Breast epithelium (tissue), 4 donors: ENCODE data around the gene APOBR. TPM values are rescaled to one million over a fixed set of nuclear protein-coding genes. Genes with fewer than 3 reads are reported as not detected.
"Not testable (repeated sequence)": the region's sequence is repeated elsewhere in the genome, so short reads cannot be mapped to it uniquely, and the experiment has no call there.

Experiments used
- DNase-seq, 2 donors: peaks; one replicate each; pipeline ENCODE4 v3.0.0-alpha.2; 2019; ENCODE audit warnings: low spot score in 2 of 2
- H3K27ac ChIP-seq, 2 donors: fragments of 200-600 bp; sonication (generic) in 1 of 2; one replicate each; pipeline ENCODE4 v1.5.1; 2016 to 2019; ENCODE audit warnings: mild to moderate bottlenecking in 1 of 2
- H3K27me3 ChIP-seq, 2 donors: fragments of 200-600 bp; sonication (generic) in 1 of 2; one replicate each; pipeline versions ENCODE4 v1.5.1 to v1.6.0; 2017 to 2019; ENCODE audit warnings: control low read depth in 1 of 2, mild to moderate bottlenecking in 1 of 2
- H3K36me3 ChIP-seq: fragments of 200-600 bp; one replicate; pipeline ENCODE4 v1.5.1; 2019
- H3K4me1 ChIP-seq, 2 donors: fragments of 200-600 bp; sonication (generic); one replicate each; pipeline ENCODE4 v1.5.1; 2016 to 2019; ENCODE audit warnings: control low read depth in 1 of 2
- H3K4me3 ChIP-seq, 3 donors: fragments of 200-600 bp; sonication (generic); 1 replicate in 2 of 3; 2 replicates in 1 of 3; pipeline ENCODE4 v1.5.1; 2016 to 2019; ENCODE audit warnings: mild to moderate bottlenecking in 3 of 3, moderate library complexity in 2 of 3
- H3K9me3 ChIP-seq, 2 donors: fragments of 200-600 bp; sonication (generic) in 1 of 2; one replicate each; pipeline ENCODE4 v1.5.1; 2016 to 2019; ENCODE audit warnings: control low read depth in 1 of 2
- CTCF ChIP-seq, 3 donors: fragments of 450-650 bp; IDR thresholded peaks; one replicate each; pipeline ENCODE4 v1.5.1; 2016 to 2017; ENCODE audit warnings: antibody characterized with exemption in 3 of 3, mild to moderate bottlenecking in 3 of 3, moderate library complexity in 3 of 3
- POLR2A ChIP-seq: fragments of 450-650 bp; IDR thresholded peaks from one replicate; pipeline ENCODE4 v1.6.1; 2016; ENCODE audit warnings: antibody characterized with exemption, mild to moderate bottlenecking, moderate library complexity
- POLR2AphosphoS5 ChIP-seq, 3 donors: sonication (generic); formaldehyde crosslinking; IDR thresholded peaks; one replicate each; pipeline ENCODE4 v1.6.1; 2017; ENCODE audit warnings: antibody characterized with exemption in 3 of 3
- intact Hi-C: fragments of 100-400 bp; cut with DNase I; formaldehyde crosslinking; loops from one replicate; pipeline ENCODE4 v1.15.1; 2023; ENCODE audit warnings: low total_unique reads
- total RNA-seq, 3 donors: library from RNA; depleted of rRNA; stranded (reverse); fragments of >200 nt; gene quantifications; one replicate each; pipeline ENCODE4 v1.1.0, GENCODE V29; 2016

Gene APOBR
- total RNA-seq, 3 donors from 2014 or later: 0.66 to 3.1 (median 2.9) TPM

GRCh38 chr16:28498666-28499381 is 4.4 kb downstream of the APOBR start:
- TF ChIP-seq POLR2A (no peak), CTCF (IDR thresholded peaks at IDR 0.05) (no peak), POLR2AphosphoS5 (IDR thresholded peaks at IDR 0.05) (no peak)
- Histone ChIP-seq H3K4me3 (no peak overlapping the region), H3K27me3 (no peaks in the 10 kb centered on the region), H3K36me3 (no peaks in the 10 kb centered on the region), H3K9me3 (no peaks in the 10 kb centered on the region), H3K27ac (no peak overlapping the region), H3K4me1 (no peaks in the 10 kb centered on the region)
- no peak for DNase-seq
- intact Hi-C loops: loop anchor here (10.0 kb wide), 1 partner anchor 46 kb away; no protein-coding TSS in a partner anchor

GRCh38 chr16:28499854-28500253 is 5.4 kb downstream of the APOBR start:
- Histone ChIP-seq H3K4me3 (no peak overlapping the region), H3K27me3 (no peaks in the 10 kb centered on the region), H3K9me3 (no peaks in the 10 kb centered on the region), H3K27ac (no peak overlapping the region), H3K4me1 (peaks cover 0 to 2% of the 10 kb centered on the region in 2 donors), H3K36me3 (no peaks in the 10 kb centered on the region)
- intact Hi-C loops: loop anchor here (10.0 kb wide), 1 partner anchor 45 kb away; no protein-coding TSS in a partner anchor
- TF ChIP-seq CTCF (IDR thresholded peaks at IDR 0.05): no peak
- TF ChIP-seq POLR2AphosphoS5 (IDR thresholded peaks at IDR 0.05): no peak
- no peak for TF ChIP-seq POLR2A
- DNase-seq: no peak

- H3K27ac ChIP-seq, intact Hi-C loops, DNase-seq, H3K36me3 ChIP-seq, H3K4me3 ChIP-seq, H3K4me1 ChIP-seq, H3K27me3 ChIP-seq, H3K9me3 ChIP-seq: not testable (repeated sequence)
Measured at GRCh38 chr16:28500476-28501180, 6.2 kb downstream of the APOBR start.

DNA sequence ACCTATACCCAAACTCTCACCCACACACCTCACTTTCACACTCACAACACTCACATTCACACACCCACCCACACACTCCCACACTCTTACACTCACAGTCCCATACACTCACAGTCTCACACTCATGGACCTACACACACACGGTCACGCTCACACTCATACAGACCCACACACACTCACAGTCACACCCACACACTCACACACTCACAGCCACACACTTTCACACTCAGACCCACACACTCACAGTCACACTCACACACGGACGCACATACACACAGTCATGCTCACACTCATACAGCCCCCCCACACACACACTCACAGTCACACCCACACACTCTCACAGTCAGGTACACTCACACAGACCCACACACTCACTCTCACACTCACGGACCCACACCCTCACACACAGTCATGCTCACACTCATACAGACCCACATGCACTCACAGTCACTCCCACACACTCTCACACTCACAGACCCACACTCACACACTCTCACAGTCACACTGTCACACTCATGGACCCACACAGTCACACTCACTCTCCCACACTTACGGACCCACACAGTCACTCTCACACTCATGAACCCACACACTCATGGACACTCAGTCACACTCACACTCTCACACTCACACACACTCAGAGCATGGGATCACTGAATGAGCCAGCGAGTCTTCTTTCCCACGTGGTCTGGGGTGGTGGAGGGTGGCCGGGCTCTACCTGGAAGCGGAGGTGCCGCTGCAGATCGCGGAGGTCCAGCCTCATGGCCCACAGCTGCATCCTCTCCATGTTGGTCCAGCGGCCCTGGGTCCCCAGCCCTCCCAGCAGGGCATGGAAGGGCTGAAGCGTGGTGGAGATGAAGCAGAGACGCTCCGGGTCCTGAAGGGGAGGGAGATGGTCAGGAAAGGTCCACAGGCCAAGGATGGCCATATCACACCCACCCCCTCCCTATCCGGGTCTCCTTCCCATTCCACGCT is 7.1 kb downstream of the APOBR start:
- TF ChIP-seq POLR2AphosphoS5 (IDR thresholded peaks at IDR 0.05) (no peak), CTCF (IDR thresholded peaks at IDR 0.05) (no peak), POLR2A (no peak)
- Histone ChIP-seq H3K27me3 (no peaks in the 10 kb centered on the region), H3K4me1 (peaks cover 0 to 6% of the 10 kb centered on the region in 2 donors), H3K4me3 (no peak overlapping the region), H3K36me3 (no peaks in the 10 kb centered on the region), H3K27ac (no peak overlapping the region), H3K9me3 (no peaks in the 10 kb centered on the region)
- intact Hi-C loops: no loop called here
- no peak for DNase-seq

DNA sequence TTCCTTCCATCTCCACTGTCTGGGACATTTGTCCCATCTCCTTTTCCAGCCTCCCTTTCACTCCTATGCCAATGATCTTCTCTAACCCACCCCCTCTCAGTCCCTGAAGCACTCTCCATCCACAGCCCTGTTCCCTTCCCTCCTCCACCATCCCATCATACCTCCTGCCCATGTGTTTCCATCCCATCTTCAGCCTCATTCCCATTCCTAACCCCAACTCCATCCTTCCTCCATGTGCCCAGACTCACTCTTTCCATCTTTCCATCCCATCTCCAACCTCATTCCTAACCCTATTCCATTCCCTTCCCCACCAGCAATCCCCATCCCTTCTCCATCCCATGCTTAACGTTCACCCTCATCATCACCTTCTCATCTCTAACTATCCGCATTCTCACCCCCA is 7.8 kb downstream of the APOBR start:
- no peak overlapping the region for H3K27ac ChIP-seq
- TF ChIP-seq POLR2AphosphoS5 (IDR thresholded peaks at IDR 0.05) (no peak), POLR2A (no peak), CTCF (IDR thresholded peaks at IDR 0.05) (no peak)
- no peak overlapping the region for H3K4me3 ChIP-seq
- no peak for DNase-seq
- H3K9me3 ChIP-seq: no peaks in the 10 kb centered on the region
- peaks cover 0 to 6% of the 10 kb centered on the region in 2 donors for H3K4me1 ChIP-seq
- intact Hi-C loops: no loop called here
- H3K27me3 ChIP-seq: no peaks in the 10 kb centered on the region
- no peaks in the 10 kb centered on the region for H3K36me3 ChIP-seq
